K562 (cell line): ENCODE results near the gene YPEL5. TPM values are rescaled to one million over a fixed set of nuclear protein-coding genes. Genes with fewer than 3 reads are reported as not detected.

ENCODE experiments used
- ATAC-seq: fragments of 200-7000 bp; cut with Tn5 transposase; 3 replicates; pipeline ENCODE4 v1.9.1; 2020; ENCODE audit warnings: moderate library complexity
- BruUV-seq: library from RNA; stranded (reverse); fragments of 400-500 nt; replicated peaks from 2 replicates; lab custom pipeline; 2021; lab: Mats Ljungman, UMichigan
- CTCF ChIA-PET: fragments of 300-600 bp; formaldehyde crosslinking; extraction: SDS; loops from one replicate; lab custom pipeline; 2021; ENCODE audit warnings: low intra/inter-chr PET ratio; lab: Yijun Ruan, JAX
- POLR2A ChIA-PET: fragments of 300-600, 350-650 bp; sonication (Branson Sonifier 250); formaldehyde crosslinking; extraction: SDS; loops from one replicate; lab custom pipeline; 2021; ENCODE audit warnings: antibody characterized with exemption, inconsistent platforms; lab: Yijun Ruan, JAX
- DNase-seq, 4 experiments: peaks; one replicate each; pipeline versions ENCODE4 v3.0.0 to v3.0.0-alpha.2; 2011 to 2018; ENCODE audit warnings: low spot score in 3 of 4, mixed read lengths in 3 of 4; ENCODE audit errors: extremely low read depth in 1 of 4
- FAIRE-seq: peaks from 2 replicates; lab custom pipeline; 2011; peaks lifted over from hg19 to GRCh38; lab: Jason Lieb, UNC
- H2AFZ ChIP-seq: 2 replicates; pipeline ENCODE4 v1.6.0; 2011; ENCODE audit warnings: low read depth, low read length, control low read depth, inconsistent platforms
- H3K27ac ChIP-seq: fragments of 200-600 bp; 3 replicates; pipeline ENCODE4 v1.8.0; 2011; ENCODE audit warnings: low read depth, mild to moderate bottlenecking, control low read depth, inconsistent platforms, low read length, moderate library complexity, mixed read lengths; ENCODE audit errors: extremely low read depth
- H3K27me3 ChIP-seq, 2 experiments: fragments of 300-600 bp in 1 of 2; 2 replicates in 1 of 2; 3 replicates in 1 of 2; pipeline versions ENCODE4 v1.6.0 to v1.8.0; 2011; ENCODE audit warnings: inconsistent platforms in 2 of 2, low read length in 2 of 2, mild to moderate bottlenecking in 1 of 2, mixed read lengths in 1 of 2, moderate library complexity in 1 of 2; ENCODE audit not compliant: control insufficient read depth in 2 of 2, insufficient read depth in 2 of 2
- H3K36me3 ChIP-seq: fragments of 300-600 bp; 3 replicates; pipeline ENCODE4 v1.8.0; 2011; ENCODE audit warnings: mild to moderate bottlenecking, low read length, inconsistent platforms; ENCODE audit not compliant: control insufficient read depth, insufficient read depth
- H3K4me1 ChIP-seq, 2 experiments: fragments of 200-600 bp in 1 of 2; replicated peaks in 1 of 2; 2 replicates in 1 of 2; 3 replicates in 1 of 2; pipeline versions ENCODE4 v1.5.1 to v1.8.0; 2011; ENCODE audit warnings: inconsistent platforms in 2 of 2, low read length in 2 of 2, mild to moderate bottlenecking in 1 of 2, mixed read lengths in 1 of 2, moderate library complexity in 1 of 2; ENCODE audit not compliant: control insufficient read depth in 2 of 2, insufficient read depth in 2 of 2
- H3K4me2 ChIP-seq: 2 replicates; pipeline ENCODE4 v1.6.1; 2011; ENCODE audit warnings: low read length, control low read depth, inconsistent platforms, mixed read lengths; ENCODE audit not compliant: insufficient read depth
- H3K4me3 ChIP-seq: fragments of 200-600 bp; sonication (generic), shearing (Covaris generic); 2 replicates; pipeline ENCODE4 v1.5.1; 2016; ENCODE audit warnings: control low read depth, inconsistent platforms
- H3K79me2 ChIP-seq: fragments of 200-600 bp; 3 replicates; pipeline ENCODE4 v1.8.0; 2011; ENCODE audit warnings: low read length, inconsistent platforms; ENCODE audit not compliant: control insufficient read depth, insufficient read depth
- H3K9ac ChIP-seq, 2 experiments: 2 replicates each; pipeline versions ENCODE4 v1.6.0 to v1.6.1; 2011; ENCODE audit warnings: low read depth in 2 of 2, low read length in 2 of 2, control low read depth in 1 of 2, inconsistent platforms in 1 of 2, mild to moderate bottlenecking in 1 of 2, mixed read lengths in 1 of 2; ENCODE audit not compliant: insufficient read depth in 1 of 2
- H3K9me1 ChIP-seq: one replicate; pipeline ENCODE4 v1.6.0; 2011; ENCODE audit warnings: inconsistent platforms, mild to moderate bottlenecking, low read length, moderate library complexity; ENCODE audit not compliant: control insufficient read depth, insufficient read depth
- H3K9me3 ChIP-seq: replicated peaks from 2 replicates; pipeline ENCODE4 v1.5.1; 2011; ENCODE audit warnings: low read depth, low read length, inconsistent platforms; ENCODE audit not compliant: control insufficient read depth, insufficient read depth
- H4K20me1 ChIP-seq: replicated peaks from 2 replicates; pipeline ENCODE4 v1.6.1; 2011; ENCODE audit warnings: low read length, inconsistent platforms, mixed read lengths; ENCODE audit not compliant: control insufficient read depth, insufficient read depth
- CBX8 ChIP-seq: fragments of 200-600 bp; sonication (generic); IDR thresholded peaks from 2 replicates; pipeline ENCODE4 v1.6.1; 2012; ENCODE audit warnings: borderline replicate concordance, mixed run types, low read depth, mild to moderate bottlenecking, moderate library complexity, mixed read lengths, low read length, control low read depth, inconsistent platforms; ENCODE audit not compliant: poor library complexity, severe bottlenecking; ENCODE audit errors: extremely low read depth
- EP400 ChIP-seq: fragments of 450-650 bp; IDR thresholded peaks from 2 replicates; pipeline ENCODE4 v1.6.1; 2017; ENCODE audit warnings: antibody characterized with exemption, mild to moderate bottlenecking, moderate library complexity
- MEIS2 ChIP-seq: fragments of 450-650 bp; IDR thresholded peaks from 2 replicates; pipeline ENCODE4 v1.6.1; 2014; ENCODE audit warnings: mild to moderate bottlenecking; ENCODE audit not compliant: partially characterized antibody
- PBX2 ChIP-seq, 2 experiments: IDR thresholded peaks in 1 of 2; conservative IDR thresholded peaks in 1 of 2; 2 replicates each; pipeline ENCODE4 v1.6.1; 2016; ENCODE audit warnings: low read depth in 2 of 2, mild to moderate bottlenecking in 1 of 2, missing compliant biosample characterization in 1 of 2, missing genetic modification characterization in 1 of 2, moderate library complexity in 1 of 2
- PKNOX1 ChIP-seq: fragments of 450-650 bp; IDR thresholded peaks from 2 replicates; pipeline ENCODE4 v1.6.1; 2016
- WGBS: fragments of 100-300 bp; shearing (Covaris generic); methylation state at CpG from one replicate; pipeline ENCODE4 v1.1.6; 2016; ENCODE audit warnings: low coverage, mixed read lengths; ENCODE audit not compliant: insufficient coverage; ENCODE audit errors: missing lambda C conversion rate; 5-methylcytosine and 5-hydroxymethylcytosine counted together
- in situ Hi-C: fragments of 300-500 bp; cut with MboI; formaldehyde crosslinking; loops from 4 replicates; pipeline ENCODE4 v1.15.0; 2018; ENCODE audit warnings: inconsistent platforms, mixed read lengths
- intact Hi-C: fragments of 100-400 bp; cut with micrococcal nuclease; formaldehyde crosslinking; loops from 2 replicates; pipeline ENCODE4 v1.14.2; 2022
- polyA plus RNA-seq, 8 experiments: library from polyadenylated mRNA; depleted of rRNA in 4 of 8; stranded (reverse) in 5 of 8; unstranded in 3 of 8; fragments of >200 nt; fragmentation: Nextera tagmentation in 2 of 8; fragmentation: Illumina TruSeq in 1 of 8; extraction: Ambion mirVana in 2 of 8; extraction: Trizol in 1 of 8; gene quantifications; 2 replicates each; pipeline versions ENCODE4 v1.2.1 to v1.2.3, GENCODE V29; 2011 to 2014; ENCODE audit warnings: inconsistent platforms in 1 of 8, missing spikeins in 1 of 8
- total RNA-seq, 7 experiments: library from RNA; depleted of rRNA in 6 of 7; stranded (reverse); fragments of >200 nt in 6 of 7; fragmentation: Illumina TruSeq in 2 of 7; extraction: Trizol in 2 of 7; gene quantifications; 2 replicates each; pipeline versions ENCODE4 v1.2.1 to v1.2.3, GENCODE V29; 2011 to 2021; ENCODE audit warnings: low replicate concordance in 1 of 7

The YPEL5 gene
- total and polyA plus RNA-seq, 9 of the 15 experiments (the other 6 are each of a cell fraction or from before 2014, with no cell fraction given): 5.4 to 34.4 (median 12.3) TPM

GRCh38 chr2:30139131-30139870, 7.5 kb upstream of the YPEL5 start:
- CTCF ChIA-PET: no interaction called here
- peaks cover 13 to 20% of the 10 kb centered on the region in 2 experiments; a peak in 4 of 5 replicates for H3K27me3 ChIP-seq
- no peak for ATAC-seq
- no peaks in the 10 kb centered on the region for H3K79me2 ChIP-seq
- DNase-seq: no peak
- intact Hi-C loops: no loop called here
- no TSS peak for BruUV-seq
- 1% methylated on average over 6 of the region's 6 CpGs for whole genome bisulfite sequencing
- no peaks in the 10 kb centered on the region for H3K9me3 ChIP-seq
- H4K20me1 ChIP-seq: no peaks in the 10 kb centered on the region
- no peak overlapping the region for H3K4me2 ChIP-seq
- POLR2A ChIA-PET: interaction anchor here (0.8 kb wide), 1 partner anchor 11 kb away, joined by 3 read pairs; no protein-coding TSS in a partner anchor
- no peak overlapping the region for H3K27ac ChIP-seq
- no peaks in the 10 kb centered on the region for H3K9me1 ChIP-seq
- in situ Hi-C loops: no loop called here
- no peak overlapping the region for H3K9ac ChIP-seq
- FAIRE-seq: peak; percentile 51
- TF ChIP-seq PKNOX1 (peak; percentile 37; the same call in 1 of the 2 replicates), MEIS2 (peak; percentile 38), EP400 (no peak), PBX2 (CRISPR knock-in tag; IDR thresholded peaks at IDR 0.05; ENCODE audit: low read depth) (no peak), PBX2 (tag; conservative IDR thresholded peaks at IDR 0.05; ENCODE audit: low read depth) (peak; percentile 32; the same call in 1 of the 2 replicates), CBX8 (peak; percentile 83)
- TF ChIP-seq, all 486 proteins: peak for 4
- Histone ChIP-seq H3K36me3 (no peaks in the 10 kb centered on the region), H3K4me1 (no peaks in the 10 kb centered on the region), H3K4me3 (no peak overlapping the region), H2AFZ (no peak overlapping the region)
